GM21381 (cell line): ENCODE results near the gene YWHAQ.

ENCODE experiments used
- ATAC-seq: cut with Tn5 transposase; IDR thresholded peaks from one replicate; pipeline ENCODE4 v1.9.1; 2021; ENCODE audit warnings: mild to moderate bottlenecking, moderate library complexity; ENCODE audit not compliant: unreplicated experiment

Gene YWHAQ

DNA sequence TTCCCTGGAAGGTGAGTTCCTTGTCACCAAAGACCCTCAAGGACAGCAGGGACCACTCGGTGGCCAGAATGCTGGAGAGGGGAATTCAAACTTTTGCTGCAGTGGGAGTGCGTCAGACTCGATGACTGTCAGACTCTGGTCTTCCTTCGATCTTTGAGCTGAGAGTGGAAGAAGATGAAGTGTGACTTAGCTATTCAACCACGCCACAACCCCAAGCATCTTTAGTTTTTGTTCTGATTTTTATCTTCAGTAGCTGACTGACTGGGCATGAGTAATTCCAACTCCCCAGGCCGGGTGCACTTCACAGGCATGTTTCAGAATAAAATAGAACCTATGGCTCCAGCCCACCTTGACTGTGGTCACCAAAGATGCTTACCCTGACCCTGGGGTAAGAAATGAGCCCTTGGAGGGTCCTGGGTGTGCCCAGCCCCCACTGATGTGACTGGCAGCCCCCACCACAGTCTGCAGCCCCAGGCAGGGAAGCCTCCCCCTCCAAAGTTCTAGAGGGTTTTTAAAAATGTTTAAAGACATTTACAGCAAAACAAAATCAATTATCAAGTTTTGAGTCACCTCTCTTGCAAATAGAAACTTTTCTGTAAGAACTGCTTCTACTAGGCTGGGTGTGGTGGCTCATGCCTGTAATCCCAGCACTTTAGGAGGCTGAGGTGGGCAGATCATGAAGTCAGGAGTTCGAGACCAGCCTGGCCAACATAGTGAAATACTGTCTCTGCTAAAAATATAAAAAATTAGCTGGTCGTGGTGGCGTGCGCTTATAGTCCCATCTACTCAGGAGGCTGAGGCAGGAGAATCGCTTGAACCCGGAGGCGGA lies 24.9 kb upstream of the YWHAQ start:
- ATAC-seq = peak; percentile 48

DNA sequence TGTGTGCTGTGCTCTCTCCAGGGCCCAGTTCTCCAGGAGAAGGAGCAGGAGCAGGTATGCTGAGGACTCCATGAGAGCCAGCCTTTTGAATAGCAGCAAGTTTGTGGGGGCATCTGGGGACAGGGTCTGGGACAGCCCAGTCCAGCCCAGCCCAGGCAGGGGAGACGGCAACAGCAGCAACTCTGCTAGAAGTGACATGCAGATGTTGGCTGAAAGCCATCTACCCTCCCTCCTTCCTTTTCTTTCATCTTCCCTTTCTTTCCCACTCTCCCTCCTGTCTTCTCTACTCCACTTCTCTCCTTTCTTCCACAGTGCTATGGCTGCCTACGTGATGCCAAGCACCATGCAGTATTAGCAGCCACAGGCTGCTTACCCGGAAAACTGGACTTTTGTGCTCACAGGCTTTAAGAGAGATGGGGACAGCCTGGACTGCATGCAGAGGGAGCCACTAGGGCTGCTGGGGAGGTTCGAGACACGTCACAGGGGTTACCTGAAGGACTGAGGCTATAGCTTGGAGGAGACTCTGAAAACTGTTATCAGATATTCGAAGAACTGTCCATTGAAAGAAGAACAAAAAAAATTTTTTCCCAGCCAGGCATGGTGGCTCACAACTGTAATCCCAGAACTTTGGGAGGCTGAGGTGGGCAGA lies 23.8 kb upstream of the YWHAQ start:
- no peak for ATAC-seq

DNA sequence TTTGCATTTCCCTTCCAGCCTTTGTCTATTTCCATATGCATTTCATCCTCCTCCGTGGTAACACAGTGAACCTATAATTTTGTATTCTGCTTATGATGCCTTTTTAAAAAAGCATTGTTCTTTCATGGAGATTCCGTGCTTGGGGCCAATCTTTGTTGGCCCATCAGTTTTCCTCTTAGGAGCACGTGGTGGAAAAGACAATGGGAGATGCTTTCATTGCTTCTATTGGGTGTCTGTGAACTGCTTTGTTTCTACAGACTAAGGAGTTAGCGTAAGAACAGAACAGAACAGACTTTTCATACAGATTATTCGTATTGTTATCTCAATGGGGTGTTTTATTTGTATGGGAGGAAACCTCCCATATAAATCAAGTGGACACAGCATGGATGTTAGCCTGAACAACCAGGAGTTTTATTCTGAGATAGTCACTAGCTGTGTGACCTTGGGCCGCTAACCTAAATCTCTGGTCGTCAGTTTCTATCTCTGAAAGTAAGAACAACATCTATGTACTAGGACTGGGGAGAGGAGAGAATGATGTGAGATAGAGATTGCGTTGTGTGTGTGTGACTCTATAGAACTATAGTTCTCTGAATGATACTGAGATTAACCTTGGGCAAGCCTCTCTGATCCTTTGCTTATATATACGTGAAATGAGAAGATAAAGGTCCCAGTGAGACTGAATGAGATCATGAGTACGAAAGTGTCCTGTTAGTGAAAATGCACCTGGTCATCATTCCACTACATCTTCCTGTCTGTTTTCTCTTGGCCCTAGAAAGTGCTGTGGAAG lies 22.9 kb upstream of the YWHAQ start:
- no peak for ATAC-seq

DNA sequence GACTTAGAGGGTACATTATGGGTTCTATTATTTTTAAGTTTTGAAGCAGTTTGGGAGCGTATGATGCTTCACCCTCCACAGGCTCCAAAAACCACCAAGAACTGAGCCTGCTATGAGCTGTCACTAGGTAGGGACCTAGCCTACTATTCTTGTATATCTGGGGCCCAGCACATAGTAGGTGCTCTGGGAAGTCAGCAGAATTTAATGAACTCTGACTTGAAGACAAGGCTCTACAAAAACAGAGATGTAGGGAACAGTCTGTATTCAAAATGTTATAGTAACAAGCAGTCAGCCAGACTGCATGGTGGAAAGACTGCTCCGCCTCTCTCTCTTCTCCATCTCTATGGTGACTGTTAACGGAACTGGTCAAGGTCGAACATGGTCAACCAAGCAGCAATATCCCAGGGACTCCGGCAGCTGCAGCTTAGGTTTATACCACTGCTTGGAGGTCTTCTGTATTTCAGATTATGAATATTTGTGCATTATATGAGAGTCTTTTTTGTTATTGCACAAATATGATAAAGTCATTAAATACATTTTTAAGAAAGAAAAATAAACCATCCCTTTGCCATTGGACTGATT lies 22.2 kb upstream of the YWHAQ start:
- ATAC-seq = no peak

DNA sequence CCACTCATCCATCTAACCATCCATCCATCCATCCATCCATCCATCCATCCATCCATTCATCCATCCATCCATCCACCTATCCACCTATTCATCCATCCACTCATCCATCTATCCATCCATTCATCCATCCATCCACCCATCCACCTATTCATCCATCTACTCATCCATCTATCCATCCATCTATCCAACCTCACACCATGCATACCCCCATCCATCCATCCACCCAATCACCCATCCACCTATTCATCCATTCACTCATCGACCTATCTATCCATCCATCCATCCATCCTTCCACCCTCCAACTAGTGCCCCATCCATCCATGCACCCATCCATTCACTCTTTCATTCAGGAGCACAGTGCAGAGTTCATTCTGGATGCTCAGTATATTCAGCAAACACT lies 21.5 kb upstream of the YWHAQ start:
- ATAC-seq = no peak

DNA sequence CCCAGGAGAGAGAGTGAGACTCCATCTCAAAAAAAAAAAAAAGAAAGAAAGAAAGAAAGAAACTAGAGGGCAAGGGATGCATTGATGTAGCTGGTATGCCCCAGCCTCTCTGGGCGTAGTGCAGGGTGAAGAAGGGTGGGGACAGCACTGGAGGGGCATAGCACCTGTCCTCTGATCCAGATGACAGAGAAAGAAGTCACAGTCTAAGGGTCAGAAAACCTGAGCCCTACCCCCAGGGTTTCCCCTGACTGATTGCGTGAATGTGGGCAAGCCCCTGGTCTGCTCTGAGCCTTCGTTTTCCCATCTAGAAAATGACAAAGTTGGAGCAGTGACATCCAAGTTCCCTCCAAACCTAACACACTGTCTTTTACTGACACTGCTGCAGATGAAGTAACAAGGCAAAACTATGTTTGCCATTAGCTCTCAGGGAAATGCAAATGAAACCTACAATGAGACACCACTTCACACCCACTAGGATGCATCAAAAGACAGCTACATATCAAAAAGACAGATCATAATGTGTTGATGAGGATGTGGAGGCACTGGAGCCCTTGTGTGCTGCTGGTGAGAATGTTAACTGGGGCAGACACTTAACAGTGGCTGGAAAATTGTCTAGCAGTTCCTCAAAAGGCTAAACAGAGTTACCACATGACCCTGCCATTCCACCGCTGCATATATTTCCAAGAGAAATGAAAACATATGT lies 19.5 kb upstream of the YWHAQ start:
- ATAC-seq = no peak

DNA sequence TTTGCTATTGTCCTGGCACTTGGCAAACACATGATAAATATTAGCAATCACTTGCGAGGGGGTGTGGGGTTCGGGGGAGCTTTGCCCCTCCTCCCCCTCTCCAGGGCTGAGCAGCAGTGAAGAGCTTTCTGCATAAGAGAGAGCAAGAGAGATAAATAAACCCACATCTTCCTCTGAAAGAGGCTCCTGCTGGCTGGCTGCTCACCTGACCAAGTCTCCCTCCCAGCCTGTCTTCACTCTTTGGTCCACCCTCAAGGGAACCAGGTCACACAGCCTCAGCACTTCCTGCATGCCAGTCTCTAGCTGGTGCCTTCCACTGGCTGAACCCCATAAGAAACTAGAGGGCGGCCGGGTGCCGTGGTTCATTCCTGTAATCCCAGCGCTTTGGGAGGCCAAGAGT lies 18.5 kb upstream of the YWHAQ start:
- ATAC-seq = no peak

DNA sequence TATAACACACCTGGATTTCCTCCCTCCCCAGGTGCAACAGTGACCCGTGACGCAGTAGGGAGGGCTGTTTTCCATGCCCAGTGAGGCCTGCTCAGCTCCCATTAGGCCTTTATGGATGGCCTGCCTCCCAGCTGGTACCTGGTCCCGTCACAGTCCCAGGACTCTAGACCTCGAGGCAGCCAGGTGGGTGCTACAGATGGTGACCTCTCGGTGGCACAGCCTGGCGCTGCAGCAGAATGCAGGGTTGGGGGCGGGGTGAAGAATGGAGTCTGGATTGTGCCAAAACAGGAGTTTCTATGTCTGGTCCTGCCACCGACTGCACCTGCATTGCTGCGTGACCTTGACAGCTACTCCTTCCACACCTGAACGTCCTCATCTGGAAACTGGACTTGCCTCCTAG lies 18.0 kb upstream of the YWHAQ start:
- ATAC-seq = no peak

DNA sequence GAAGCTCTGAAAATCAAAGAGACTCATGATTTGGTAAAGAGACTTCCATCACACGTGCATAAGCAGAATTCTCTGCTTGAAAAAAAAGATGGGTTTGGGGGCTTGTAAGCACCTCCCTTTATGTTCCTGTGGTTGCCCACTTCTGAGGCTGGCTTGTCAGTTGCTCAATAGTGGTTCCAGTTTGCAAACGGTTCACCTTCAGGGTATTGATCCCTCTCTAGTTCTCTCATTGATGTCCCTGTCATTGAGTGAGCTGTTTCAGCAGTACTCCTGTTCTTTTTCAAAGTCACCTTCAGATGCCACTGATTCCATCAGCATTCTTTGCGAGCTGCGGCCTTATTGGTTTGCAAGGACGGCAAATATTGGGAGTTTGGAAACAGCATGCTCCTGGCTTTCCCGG lies 17.1 kb upstream of the YWHAQ start:
- no peak for ATAC-seq

DNA sequence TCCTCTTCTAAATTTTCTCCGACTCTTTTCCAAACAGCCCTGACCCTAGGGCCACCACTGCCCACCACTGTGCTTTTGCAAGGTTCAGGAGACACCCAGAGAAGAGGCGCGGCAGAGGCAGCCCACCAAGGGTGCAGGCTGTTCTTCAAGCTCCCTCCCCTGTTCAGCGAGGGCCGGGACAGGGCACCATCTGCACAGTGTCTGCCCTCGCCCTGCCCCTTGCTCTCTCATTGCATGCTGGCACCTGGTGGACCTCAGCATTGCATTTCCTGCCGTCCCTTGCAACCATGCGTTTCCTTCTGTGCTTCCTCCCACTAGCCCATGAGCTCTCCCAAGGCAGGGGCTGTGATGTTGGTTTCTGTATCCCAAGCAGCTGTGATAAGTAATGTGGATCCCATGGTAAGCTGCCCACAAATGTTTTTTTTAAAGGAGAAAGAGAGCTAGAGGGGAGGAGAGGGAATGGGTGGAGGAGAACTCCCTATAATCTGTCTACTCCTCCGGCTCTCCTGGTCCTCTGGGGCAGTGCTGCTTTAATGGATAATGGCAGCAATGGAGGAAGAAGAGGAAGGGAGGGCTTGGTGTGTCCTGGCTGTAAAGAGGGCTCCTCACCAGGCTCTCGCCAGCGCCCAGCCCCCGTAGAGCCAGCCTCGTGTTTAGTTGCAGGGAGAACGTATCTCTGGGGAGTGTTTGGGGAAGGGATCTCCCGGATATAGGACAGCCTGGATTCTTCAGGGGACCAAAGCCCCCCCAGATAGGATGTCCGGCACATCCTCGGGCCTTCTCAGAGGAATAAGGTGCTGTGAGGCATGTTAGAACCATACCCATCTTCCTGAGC lies 15.6 kb upstream of the YWHAQ start:
- ATAC-seq = no peak

DNA sequence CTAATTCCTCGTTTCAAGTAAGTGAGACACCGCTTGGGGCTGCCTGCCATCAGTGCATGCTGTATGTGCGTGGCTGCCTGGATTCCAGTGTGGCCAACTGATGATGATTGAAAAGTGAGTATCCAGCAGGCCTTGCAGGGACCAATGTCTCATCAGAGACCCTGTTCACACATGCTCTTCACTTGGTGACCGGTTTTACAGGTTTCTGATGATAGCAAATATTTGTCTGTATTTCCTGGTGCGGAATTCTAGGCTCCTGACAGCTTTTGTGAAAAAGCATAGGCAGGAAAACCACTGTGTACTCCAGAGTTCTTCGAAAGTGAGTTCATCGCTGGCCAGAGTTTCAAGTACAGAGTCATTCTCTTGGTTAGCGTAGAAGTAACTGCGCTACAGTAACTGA lies 13.8 kb upstream of the YWHAQ start:
- ATAC-seq = no peak

DNA sequence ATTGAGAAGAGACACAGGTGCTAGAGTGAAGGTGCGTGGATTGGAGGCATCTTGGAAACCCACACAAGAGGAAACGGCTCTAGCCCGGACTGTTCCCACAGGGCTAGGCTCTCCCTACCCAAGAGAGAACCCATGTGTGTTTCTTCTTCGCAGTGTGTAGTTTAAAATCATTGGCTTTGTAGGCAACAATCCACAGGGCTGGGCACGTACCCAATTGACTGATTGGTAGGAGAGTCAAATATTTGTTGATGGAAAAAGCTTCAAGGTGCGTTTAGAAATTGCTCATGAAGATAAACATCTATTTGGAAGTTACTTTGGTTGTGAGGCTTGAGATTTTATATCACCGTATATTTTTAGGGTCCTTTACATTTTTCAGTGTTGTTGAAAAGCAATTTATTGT lies 13.2 kb upstream of the YWHAQ start:
- ATAC-seq = no peak

DNA sequence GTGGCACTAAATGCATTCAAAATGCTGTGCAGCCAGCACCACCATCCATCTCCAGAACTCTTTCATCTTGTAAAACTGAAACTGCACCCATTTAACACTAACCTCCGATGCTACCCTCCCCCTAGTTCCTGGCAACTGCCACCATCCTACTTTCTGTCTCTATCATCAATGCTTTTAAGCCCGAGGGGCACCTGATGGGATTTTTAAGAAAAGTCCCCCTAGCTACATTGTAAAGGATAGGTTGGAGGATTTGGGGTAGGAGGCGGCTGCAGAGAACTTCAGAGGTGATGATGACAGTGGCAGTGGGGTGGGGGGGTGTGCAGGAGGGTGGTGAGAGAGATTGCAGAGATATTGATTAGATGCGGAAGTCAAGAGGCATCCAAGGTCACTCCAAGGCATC lies 10.8 kb upstream of the YWHAQ start:
- ATAC-seq = no peak

DNA sequence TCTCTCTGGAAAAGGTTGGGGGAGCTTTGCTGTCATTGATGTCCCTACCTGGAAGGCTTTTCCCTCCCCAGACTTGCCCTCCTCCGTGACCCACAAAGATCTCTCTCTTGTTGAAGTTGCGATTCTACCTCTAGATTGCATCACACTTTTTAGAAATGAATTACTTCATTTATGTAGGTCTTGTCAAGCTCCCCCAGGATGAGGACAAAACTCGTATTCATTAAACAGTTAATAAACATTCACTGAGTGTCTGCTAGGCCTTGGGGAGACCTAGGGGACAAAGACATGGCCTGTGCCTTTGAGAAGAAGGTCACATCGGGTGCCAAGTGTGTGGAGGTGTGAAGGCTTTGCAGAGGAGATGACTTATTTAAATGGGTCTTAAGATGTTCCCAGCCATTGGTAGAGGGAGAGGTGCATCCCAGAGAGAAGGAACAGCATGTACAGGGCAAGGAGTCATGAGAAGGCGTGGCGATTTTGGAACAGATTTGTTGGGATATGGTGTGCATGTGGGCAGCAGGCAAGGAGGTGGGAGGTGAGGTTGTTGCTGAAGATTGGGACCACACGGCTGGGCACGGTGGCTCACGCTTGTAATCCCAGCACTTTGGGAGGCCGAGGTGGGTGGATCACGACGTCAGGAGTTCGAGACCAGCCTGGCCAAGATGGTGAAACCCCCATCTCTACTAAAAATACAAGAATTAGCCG lies 9.8 kb upstream of the YWHAQ start:
- no peak for ATAC-seq

DNA sequence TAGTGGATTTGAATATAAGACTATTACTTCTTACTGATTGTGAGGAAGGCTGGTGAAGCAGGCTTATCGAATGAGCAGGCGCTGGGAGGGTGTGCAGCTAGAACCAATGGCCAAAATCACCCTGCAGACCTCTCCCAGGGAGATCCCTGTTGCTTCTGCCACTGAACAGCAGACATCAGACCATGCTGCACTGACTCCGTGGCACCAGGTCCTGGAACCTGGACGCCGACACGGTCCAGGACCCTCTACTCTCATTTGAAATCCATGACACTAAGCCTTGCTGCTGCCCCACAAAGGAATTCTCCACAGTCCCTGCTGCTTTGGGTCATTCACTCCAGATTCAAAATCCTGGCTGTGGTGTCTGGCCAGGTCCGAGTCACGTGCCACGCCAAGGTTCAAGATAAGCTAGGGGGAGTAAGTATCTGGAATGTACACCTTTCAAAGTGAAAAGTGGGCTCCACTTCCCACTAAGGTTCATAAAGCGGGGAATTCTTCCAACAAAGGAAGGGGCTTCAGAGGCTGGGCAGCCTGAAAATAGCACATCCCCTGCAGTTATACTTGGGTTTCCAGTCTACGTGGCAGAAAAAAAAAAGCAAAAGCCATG lies 9.0 kb upstream of the YWHAQ start:
- ATAC-seq = no peak

DNA sequence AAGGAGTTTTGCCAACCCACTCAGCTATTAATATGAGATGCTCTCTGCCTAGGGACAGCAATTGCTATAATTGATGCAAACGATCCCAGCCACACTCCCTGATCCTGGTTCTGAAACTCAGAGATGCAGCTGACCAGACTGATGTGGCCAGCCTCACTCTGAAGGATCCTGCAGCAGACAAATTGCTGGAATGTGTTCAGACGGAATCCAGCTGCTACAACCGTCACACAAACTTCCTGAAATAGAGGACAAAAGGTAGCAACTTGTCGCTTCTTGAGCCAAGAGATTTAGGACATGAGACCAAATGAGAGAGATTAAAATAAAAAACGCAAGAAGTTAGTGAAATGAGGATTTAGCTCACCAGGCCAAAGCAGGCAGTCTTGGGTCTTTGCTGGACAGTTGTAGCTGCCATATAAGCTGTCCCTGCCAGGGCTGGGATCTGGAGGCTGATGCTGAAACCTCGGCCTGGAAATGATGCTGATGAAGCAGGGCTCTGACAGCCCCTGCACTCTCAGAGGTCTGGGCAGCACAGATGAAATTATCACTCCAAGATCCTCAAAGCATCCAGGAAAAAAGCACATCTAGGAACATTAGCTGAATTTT lies 8.3 kb upstream of the YWHAQ start:
- no peak for ATAC-seq

DNA sequence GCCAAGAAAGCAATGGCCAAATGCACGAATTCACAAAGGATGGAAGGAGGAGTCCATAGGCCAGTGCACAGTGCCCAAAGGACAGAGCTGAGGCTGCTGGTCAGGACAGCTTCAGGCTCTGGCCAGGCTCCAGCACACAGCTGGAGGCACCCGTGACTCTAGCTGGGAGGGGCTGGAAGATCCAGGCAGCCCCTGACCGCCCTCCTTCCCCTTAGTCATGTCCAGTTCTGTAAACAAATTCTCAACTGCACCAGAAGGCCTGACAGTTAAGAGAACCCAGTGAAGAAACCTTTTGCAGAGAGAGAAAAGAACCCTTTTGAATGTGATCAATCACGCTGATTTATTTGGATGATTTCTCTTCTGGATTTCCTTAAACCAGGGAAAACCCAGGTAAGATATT lies 7.7 kb upstream of the YWHAQ start:
- no peak for ATAC-seq

DNA sequence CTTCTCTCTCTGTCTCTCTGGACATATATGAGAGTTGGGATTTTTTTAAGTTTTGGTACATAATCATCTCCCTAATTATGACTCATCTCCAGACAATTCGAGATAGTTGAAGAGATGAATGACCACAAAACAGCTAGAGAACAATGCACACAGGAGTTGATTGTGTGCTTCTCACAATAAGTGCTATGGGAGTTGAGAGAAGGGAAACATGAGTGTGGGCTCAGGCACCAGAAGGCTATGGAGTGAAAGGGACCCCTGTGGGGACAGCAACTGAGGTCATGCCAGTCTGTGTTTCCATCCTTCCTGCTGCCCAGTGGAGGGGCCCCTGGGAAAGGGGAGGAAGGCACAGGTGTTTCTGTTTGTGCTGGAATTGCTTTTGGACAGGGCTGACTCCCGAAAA lies 6.5 kb upstream of the YWHAQ start:
- no peak for ATAC-seq

DNA sequence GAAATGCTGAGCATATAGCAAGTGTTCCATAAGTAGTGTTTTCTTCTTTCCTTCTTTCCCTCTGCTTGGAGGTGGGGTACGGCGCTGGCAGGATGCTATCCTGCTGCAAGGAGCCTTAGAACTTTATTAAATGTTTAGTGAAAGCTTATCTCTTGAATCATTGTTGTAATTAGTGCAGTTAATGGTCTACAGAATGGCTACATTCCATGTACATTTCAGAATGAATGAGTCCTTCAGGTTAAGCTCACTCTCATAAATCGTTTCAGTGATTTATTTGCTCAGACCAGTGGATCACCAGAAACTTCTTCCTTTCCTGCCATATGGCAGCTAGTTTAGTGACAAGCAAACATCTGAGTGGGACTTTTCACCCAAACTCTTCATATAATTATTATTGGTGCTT lies 3.3 kb upstream of the YWHAQ start:
- ATAC-seq = no peak
